NT2/D1 (cell line): Measurements from ENCODE around the gene LLGL2.

ENCODE experiments used
- YY1 ChIP-seq: IDR thresholded peaks from 2 replicates; pipeline ENCODE4 v1.6.1; 2011; ENCODE audit not compliant: insufficient read length, insufficient read depth
- ZNF274 ChIP-seq: IDR thresholded peaks from 2 replicates; pipeline ENCODE4 v1.6.1; 2011; ENCODE audit warnings: mild to moderate bottlenecking, low read depth, low read length

DNA sequence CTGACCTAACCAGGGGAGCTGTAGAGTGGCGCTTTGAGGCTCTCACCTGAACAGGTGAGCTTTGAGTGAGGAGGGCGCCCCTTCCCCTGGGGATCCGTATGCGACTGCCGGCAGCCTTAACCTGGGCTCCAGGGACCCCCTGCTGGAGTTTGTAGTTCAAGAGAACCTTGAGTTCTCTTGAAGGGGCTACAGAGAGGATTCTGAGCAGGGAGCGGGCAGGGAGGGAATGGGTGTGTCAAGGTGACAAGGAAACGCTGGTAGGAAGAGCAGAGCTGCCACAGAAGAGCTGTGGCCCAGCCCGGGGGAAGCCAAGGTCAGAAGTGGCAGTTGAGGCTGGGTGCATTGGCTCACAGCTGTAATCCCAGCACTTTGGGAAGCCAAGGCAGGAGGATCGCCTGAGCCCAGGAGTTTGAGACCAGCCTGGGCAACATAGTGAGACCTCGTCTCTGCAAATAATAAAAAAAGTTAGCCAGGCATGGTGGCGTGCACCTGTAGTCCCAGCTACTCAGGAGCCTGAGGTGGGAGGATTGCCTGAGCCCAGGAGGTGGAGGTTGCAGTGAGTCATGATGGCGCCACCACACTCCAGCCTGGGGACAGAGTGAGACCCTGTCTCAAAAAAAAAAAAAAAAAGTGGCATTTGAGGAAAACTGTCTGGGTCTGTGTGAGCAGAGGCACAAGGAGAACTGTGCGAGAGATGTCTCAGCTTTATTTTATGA lies 1.2 kb downstream of the LLGL2 start:
- TF ChIP-seq YY1 (no peak), ZNF274 (no peak)
